HG03565 (cell line): ENCODE data around the gene INTS1.
"Not testable (repeated sequence)": the region's sequence is repeated elsewhere in the genome, so short reads cannot be mapped to it uniquely, and the experiment has no call there.

Experiments
- ATAC-seq: cut with Tn5 transposase; IDR thresholded peaks from one replicate; pipeline ENCODE4 v1.9.1; 2021; ENCODE audit warnings: mild to moderate bottlenecking, moderate library complexity; ENCODE audit not compliant: unreplicated experiment

INTS1 gene

GRCh38 chr7:1447551-1448244 lies 56.5 kb downstream of the INTS1 start:
- ATAC-seq = no peak

DNA sequence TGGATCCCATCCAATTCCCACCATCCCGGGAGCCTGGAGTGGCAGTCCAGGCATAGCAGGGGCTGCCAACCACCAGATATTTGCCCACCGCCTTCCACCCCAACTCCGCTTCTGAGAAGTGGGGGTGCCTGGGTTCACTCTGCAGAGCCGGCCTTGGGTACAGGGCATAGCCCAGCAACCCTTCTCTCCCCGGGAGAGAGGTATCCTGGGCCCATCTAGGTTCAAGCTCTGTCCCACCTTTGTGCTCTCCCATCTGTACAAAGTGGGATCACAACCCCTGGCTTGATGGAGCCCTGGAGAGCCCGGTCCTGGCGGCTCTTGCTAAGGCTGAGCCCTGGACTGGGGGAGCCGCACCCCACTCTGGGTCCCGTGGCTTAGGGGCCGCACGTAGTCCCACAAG lies 57.1 kb downstream of the INTS1 start:
- ATAC-seq = no peak

- ATAC-seq = no peak
These were observed 57.6 kb downstream of the INTS1 start for GRCh38 chr7:1446620-1447032.

GRCh38 chr7:1446026-1446425 lies 58.2 kb downstream of the INTS1 start:
- not testable (repeated sequence) for ATAC-seq

DNA sequence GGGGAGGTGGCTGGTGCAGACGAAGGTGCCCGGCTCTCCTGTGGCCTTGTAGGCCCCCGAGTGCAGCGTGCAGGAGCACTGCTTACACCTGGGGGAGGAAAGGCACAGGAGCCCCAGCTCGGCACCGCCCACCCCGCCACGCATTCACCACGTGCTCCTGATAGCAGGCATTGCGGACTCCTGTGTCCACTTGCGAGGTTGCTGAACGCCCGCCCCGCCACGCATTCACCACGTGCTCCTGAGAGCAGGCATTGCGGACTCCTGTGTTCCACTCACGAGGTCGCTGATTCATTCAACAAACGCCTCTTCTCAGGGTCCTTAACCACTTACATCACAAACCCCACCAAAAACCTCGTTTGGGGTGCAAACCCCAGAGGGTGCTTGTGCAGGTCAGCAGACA lies 58.8 kb downstream of the INTS1 start:
- ATAC-seq = no peak

- no peak for ATAC-seq
These were observed 59.3 kb downstream of the INTS1 start for GRCh38 chr7:1444925-1445322.

GRCh38 chr7:1444214-1444924 lies 59.8 kb downstream of the INTS1 start:
- ATAC-seq = no peak

- not testable (repeated sequence) for ATAC-seq
These were observed 60.5 kb downstream of the INTS1 start for GRCh38 chr7:1443587-1444200.

- no peak for ATAC-seq
These were observed 61.6 kb downstream of the INTS1 start for GRCh38 chr7:1442355-1443124.

DNA sequence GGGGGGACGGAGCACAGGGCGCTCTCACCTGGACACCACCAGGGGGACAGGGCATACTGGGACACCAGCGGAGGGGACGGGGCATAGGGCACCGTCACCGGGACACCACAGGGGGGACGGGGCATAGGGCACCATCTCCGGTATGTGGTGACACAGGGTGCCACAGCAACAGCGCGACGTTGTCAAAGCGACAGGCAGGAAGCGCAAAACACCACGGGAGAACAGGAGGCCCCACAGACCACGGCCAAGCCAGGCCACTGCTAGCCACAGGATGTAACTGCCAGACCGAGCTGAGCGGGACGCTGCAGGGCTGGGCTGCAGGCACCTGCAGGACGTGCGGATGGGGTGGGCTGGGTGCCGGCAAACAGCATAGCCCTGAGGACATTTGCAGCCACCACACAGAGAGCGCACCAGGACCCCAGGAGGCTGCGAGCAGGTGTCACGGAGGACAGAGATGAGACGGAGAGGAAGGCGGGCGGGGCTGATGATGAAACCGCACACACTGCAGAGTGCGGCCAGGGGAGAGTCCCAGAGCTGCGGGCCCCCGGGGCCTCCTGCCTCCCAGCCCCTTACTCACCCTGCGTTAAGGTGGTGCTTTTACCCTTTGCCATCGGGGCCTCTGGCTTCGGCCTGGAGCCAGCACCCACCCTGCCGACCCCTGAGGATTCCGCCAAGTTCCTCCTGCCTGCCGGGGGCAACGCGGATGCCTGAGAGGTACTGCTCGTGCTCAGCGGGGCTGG lies 62.4 kb downstream of the INTS1 start:
- no peak for ATAC-seq

DNA sequence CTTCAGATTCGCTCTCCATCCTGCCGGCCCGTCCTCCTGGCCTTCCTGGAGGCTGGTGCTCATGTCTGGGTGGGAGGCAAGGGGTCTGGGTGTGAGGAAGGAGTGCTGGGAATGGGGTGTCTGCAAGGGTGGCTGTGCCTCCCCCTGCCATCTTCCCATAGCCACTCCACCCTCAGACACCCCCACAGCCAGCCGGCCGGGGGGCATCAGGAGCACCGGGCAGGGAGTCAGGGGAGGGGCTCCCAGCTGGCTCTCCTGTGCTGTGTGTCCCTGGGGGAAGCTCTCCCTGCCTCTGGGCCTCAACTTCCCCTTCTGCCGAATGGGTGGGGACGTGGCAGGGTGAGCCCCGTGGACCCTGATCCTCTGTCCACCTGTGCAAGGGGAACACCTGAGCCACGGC lies 63.6 kb downstream of the INTS1 start:
- no peak for ATAC-seq

- ATAC-seq = no peak
These were observed 64.5 kb downstream of the INTS1 start for GRCh38 chr7:1439373-1440363.

- ATAC-seq = no peak
These were observed 65.4 kb downstream of the INTS1 start for GRCh38 chr7:1438821-1439220.

DNA sequence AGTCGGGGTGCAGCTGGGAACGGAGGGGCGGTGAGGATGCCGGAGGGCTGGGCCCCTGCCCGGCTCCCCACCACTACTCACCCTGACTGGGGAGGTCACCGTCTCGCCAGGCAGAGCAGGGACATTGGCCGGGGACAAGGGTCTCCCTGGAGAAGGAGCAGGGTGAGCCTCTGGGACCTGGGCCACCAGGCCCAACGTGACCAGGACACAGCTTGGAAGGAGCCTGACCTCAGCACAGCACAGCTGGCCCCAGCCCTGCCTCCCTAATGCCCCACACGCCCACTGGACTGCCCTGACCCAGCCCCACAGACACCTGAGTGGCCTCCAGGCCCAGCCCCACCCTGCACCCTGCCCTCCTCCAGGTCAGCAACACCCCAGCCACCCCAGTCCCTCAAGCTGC lies 66.0 kb downstream of the INTS1 start:
- no peak for ATAC-seq

GRCh38 chr7:1437155-1437880 lies 66.9 kb downstream of the INTS1 start:
- ATAC-seq = no peak

- ATAC-seq = no peak
These were observed 67.6 kb downstream of the INTS1 start for GRCh38 chr7:1436608-1437007.

GRCh38 chr7:1434891-1435670 lies 69.1 kb downstream of the INTS1 start:
- no peak for ATAC-seq

DNA sequence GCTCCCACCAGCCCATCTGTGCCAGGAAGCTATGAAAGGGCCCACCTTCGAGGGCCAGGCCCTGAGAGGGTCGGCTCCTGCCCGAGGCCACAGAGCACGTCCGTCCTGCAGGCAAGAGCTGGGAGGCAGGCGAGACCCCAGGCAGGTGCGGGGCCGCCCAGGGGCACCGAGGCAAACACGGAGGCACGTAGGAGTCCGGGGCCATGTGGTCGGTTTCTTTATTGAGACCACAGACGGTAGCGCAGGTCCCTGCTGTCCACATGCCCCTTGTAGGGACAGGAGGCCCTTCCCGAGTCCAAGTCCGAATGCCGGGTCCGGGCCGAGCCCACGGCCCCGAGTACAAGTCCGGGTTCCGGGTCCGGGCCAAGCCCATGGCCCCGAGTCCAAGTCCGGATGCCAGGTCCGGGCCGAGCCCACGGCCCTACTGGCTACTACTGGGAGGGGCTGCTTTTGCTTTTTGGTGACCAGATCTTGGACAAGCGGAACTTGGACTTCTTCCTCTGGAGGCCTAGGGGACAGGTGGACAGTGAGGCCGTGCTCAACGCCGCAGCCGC lies 69.9 kb downstream of the INTS1 start:
- no peak for ATAC-seq
